Ramos (cell line): Measurements from ENCODE around the gene NOS1AP.

Source experiments
- in situ Hi-C: fragments of 300-500 bp; cut with MboI; formaldehyde crosslinking; loops from one replicate; pipeline ENCODE4 v1.14.3; 2022; ENCODE audit warnings: low sequenced_read_pairs; ENCODE audit not compliant: unreplicated experiment

The NOS1AP gene

DNA sequence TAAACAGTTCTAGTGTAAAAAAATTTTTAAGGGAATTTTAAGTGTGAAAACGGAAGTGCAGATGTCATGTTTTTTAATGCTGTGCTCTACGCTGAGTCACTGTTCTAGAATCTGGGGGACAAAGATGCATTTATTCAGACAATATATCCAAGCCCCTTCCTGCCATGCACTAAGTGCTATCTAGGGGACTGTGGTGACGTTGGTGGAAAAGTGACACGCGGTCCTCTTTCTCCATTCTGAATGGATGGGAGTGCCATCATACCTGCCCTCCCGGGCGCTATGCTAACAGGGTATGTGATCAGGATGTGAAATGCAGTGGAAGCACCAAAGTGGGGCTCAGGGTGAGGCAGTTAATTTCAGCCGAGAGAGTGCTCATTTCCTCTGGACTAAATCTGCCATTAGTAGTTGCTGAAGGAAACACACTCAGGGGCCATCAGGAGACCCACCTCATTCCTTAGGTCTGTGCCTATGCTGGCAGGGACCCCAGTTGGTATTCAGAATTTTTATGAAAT is 318.6 kb downstream of the NOS1AP start:
- in situ Hi-C loops, result no loop called here

DNA sequence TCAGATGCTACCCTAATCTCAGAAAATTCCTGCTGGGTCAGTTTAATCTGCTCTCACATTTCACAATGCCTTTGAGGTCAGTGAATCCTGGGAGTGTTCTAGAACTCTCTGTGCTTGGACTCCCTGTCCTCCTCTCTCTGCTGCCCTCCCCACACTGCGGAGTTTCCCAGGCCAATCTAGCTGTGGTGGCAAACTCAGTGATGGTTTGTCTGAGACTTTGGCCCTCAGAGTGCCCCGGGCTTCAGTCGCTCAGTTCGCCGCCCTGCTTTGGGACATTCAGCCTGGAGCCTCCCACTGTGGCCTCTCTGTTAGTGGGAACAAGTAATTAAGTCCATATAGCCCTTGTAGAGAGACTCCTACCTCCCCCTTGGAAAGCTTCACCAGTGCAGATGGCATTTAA is 319.1 kb downstream of the NOS1AP start:
- in situ Hi-C loops, result no loop called here

DNA sequence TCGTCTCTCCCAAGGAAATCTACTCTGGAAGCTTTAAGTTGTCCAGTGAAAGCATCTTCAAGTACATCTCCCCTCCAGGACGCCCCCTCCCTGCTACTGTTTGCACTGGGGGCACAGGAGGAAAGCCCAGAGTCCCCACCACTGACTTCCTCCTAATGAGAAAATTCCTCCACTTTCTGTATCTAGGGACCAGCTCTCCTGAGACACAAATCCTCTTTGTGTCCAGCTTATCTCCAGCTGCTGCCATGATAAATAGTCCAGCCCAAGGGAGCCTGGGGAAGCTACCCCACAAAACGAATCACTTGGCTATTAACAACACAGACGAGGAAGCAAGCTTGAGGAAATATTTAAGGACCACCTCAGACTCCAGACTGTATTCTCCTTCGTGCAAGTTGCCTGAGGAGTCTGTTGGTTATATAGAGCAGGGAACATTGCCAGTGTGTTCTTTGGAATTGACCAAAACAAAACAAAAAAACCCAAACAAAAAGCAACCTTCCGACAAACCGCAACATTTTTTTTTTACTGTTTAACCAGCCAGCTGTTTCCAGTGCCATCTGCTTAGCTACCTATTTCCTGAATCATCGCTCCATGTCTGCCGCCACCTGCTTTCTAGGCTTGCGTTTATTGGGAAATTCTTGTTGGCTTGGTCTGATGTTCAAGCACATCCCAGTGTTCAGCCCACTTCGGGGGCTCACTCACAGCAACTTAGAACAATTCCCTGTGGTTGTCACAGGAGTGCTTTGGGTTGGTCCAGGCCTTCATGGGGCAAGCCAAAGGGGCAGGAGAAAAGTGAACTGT is 319.7 kb downstream of the NOS1AP start:
- in situ Hi-C loops, result no loop called here

DNA sequence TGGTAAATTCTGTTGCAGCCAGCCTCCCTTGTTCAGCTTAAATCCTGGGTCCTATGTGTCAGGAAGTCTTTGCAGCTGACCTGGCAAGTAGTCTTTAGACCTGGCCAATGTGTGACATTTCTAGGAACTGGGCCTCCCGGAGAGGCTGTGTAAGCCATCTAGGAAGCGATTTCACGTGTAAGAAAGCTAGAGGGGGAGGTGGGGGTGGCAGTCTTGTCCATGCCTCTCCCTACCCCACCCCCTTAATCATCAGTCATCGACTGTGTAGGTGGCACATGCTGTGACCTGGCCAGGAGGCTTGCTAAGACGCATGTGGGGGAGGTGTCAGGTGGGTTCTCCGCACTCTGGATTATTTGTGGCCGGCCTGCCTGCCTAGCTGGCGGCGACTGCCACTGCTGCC is 320.5 kb downstream of the NOS1AP start:
- in situ Hi-C loops, result no loop called here

DNA sequence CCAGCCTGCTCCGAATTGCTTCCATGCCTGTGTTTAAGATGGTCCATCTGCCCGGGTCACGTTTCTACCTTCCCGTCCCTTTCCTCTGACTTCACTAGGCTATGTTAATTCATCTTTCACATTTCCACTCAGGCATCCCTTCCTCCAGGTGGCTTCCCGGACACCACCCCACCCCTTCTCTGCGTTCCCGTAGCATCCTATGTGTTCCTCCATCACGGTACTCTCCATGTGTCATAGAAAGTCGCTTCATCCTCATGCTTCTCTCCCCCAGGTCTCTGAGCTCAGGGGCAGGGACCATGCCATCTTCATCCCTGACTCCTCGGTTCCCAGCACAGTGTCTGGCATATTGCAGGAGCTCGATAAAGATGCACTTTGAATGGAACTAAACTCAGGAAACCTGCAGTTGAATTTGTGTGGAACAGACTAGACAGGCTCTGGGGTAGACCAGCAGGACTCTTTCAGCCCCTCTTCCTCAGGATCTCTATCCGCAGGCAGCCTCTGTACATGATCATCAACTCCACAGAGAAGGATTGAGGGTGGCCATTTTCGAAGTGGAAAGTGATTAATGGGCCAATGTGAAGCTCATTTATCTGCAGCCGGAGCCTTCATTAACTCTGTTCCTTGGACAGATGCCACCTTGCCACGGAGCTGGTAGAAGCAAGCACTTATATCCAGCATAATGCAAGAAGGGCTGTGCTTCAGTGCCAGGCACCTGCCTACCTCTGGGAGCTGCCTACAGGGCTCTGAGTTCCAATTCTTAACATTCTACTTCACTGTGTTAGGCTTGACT is 321.1 kb downstream of the NOS1AP start:
- in situ Hi-C loops, result no loop called here

DNA sequence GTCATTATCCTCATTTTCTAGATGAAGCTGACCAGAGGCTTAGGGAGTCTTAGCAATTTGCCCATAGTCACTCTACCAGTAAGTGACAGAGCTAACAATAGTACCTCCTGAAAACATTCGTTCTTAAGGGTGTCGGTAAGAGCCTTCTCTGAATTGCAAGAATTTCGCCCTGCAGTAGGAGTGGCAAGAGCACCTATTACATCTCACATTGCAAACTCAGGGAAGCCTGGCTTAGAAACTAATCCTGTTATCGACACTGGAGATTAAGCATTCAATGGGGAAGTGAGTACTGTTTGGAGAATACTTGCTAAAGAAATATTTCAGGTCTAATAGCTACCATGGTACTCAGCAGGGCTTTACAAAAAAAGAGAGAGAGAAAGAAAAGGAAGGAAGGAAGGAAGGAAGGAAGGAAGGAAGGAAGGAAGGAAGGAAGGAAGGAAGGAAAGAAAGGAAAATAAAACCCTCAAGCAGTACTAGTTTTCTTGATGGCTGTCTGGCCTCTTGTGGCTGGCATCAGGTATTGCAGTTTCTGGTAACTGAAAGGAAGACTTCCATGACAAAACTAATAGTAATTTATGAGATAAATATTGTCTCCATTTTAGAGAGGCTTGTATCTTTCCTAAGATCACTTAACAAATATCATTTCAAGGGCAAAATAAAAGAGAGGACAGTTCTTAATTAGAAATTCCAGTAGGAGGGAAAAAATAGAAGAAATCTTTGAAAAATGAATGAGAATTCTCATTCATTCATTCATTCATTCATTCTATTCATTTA is 322.5 kb downstream of the NOS1AP start:
- in situ Hi-C loops, result no loop called here

DNA sequence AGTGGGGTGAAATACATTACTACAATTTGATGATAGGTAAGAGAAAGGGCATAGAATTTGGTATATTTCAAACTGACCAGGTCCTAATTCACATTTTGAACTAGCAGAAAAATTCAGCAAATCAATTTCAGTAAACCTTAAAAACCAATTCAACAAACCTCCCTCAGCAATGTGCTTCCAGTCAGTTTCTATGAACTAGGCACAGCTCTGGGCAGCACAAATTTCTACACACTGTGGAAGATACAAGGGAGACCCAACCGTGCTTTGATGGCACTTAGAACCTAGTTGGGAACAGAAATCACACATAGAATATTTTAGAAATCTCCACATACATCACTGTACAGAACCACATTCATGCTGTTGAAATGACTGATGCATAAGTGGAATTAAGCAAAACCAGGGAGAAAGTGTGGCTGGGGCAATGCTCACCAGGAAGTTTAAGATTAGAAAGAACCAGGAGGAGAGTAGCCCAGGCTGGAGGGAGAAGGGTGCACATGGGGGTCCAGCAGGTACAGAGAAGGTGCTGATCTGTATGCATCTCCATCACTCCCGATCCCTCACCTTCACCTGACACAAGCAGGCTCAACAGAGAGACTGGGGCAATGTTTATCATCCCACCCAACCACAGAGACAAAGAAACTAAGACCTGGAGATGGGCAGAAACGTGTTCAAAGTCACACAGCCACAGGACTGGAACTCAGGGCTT is 326.9 kb downstream of the NOS1AP start:
- in situ Hi-C loops, result no loop called here

DNA sequence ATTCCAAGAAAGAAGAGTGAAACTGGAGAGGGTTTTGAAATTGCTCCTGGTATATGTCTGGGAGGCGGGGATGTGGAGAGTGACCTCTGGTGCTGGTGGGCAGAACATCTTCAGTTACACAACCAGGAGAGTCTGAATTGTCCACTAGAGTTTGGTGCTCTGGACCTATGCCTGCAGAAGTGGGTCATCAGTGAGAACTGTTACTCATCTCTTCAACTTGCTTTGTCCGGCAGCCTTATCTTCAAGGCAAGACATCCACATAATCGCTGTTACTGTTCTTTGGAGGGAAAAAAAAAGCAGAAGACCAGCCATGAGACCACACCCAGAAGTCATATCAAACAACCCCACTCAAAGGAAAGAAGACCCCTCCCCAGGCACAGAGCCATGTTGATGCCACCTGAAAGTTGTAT is 327.6 kb downstream of the NOS1AP start:
- in situ Hi-C loops, result no loop called here

DNA sequence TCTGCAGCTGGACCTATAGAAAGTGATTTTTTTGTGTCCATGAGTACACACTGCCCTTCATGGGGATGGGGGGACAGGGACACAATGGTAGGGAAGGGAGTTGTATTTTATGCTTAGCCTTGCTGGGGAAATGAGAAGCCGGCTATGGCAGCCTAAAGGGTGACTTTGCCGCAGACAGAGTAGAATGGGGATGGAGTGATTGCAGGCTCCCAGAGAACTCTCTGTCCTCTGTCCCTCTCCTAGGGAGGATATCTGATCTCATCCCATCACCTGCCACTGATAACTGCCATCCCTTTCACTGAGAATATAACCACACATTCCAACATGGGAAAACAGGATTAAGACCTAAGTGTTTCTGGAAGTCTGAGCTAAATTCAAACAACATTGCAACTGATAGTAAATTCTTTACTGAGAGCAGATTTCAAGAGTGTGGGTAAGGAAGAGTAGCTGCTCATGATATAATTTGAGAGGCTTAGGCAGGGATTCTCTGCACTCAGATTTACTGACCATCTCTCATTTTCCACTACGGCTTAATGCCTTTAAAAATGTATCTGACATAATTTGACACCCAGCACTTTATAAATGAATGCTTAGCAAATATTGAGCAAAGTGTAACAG is 328.6 kb downstream of the NOS1AP start:
- in situ Hi-C loops, result no loop called here

DNA sequence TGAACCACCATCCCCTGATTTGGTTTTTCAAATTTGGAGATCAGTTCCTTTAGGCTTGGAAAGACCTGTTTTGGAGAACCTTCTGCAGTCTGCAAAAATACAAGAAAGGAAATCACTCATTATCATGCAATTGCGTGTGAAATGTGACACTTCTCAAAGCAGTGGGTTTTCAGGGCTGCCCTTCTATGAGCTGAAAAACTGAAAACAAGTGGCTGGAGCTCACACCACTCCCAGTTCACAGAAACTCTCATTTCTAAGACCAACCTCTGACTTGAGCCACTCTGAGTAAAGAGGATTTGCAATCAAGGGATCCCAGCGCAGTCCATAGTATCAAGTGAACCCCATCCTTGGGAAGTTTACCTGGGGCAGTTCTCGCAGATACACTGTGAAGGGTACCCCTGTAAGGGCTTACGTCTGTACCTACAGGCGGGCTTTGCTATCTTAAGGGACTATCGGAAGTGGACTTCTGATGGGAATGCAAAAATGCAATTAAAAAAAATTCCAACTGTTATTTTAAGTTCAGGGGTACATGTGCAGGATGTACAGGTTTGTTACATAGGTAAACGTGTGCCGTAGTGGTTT is 329.6 kb downstream of the NOS1AP start:
- in situ Hi-C loops, result no loop called here

DNA sequence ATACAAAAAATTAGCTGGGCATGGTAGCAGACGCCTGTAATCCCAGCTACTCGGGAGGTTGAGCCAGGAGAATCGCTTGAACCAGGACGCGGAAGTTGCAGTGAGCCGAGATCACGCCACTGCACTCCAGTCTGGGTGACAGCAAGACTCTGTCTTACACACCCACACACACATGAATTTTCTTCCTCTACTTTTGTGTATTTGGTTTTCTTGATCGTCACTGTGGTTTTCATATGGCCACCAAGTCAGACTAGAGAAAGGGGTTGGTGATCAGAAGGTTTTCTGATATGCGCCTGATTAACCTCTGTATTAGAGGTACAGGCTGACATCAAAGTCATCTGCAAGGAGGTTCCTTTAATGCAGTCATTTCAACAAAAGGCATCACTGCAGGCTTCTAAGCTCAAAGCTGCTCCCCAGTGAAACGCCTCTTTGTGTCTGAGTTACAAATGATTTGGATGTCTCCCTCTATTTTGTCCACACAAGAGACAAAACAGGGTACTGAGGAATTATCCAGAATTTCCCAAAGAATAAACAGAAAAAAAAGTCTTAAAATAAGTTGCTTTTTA is 331.4 kb downstream of the NOS1AP start:
- in situ Hi-C loops, result no loop called here

DNA sequence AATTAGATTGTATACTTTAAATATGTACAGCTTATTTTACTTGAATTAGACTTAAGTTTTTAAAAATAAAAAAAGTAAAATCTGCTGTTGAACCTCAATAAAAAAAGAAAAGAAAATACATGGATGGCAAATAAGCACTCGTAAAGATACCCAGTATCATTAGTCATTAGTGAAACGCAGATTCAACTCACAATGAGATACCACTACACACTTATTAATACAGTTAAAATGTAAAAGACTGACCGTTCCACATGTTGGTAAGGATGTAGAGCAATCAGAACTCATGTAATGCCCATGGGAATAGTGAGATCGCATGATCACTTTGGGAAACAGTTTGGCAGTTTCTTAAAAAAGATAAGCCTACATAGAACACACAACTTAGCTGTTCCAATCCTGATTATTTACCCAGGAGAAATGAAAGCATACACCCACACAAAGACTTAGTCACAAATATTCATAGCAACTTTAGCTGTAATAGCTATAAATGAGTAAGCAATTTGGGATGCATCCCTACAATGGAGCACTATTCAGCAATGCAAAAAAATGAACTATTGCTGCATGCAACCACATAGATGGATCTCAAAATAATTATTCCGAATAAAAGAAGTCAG is 335.2 kb downstream of the NOS1AP start:
- in situ Hi-C loops, result no loop called here

DNA sequence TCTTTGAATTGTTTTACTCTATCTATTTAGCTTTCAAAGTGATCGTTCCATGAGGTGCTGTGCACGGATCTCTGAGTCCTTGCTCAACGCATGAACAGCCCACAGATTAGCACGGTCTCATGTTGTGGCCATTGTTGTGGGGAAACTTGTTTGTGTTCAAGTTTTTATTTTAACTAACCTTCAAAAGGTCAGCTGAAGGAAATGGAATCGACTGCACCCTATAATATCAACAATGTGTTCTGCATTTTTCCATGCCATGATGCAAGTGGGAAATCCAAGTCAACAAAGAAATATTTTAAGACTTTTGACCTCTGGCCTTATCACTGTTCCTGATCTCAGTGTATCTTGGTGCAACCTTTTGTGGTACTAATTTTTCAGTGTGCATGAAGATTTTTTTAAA is 336.3 kb downstream of the NOS1AP start:
- in situ Hi-C loops, result no loop called here

DNA sequence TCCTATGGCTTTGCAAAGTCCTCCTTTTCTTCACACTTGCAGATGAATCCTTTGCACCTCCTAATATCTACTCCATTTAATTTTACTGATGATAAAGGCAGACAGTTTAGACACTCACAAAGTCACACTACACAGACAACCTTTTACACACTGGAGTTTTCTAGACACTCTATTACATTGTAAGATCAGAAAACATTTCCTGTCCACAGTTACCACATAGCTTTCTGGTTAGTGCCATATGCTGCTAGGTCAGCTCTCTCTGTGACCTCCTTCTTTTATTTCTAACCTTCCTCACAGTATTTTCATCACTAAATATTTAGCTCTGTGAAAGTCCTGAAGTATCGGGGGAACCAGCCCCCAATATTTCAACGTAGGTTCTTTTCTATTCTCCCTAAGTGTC is 337.3 kb downstream of the NOS1AP start:
- in situ Hi-C loops, result no loop called here

DNA sequence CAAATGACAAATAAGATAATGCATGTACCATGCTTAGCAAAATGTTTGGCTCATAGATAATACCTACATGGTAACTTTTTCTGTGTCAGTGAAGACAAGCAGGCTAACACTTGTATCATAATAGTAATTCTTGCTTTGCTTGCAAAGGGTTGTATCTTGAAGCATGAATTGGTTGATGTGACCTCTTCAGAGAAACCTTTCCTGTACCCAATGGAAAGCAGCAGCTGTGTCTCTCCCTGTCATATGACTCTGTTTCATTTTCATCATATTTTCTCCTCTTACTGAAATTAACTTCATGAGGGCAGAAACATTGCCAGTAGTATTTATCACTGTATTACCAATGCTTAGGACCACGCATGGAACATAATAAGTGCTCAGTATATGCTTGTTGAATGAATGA is 338.0 kb downstream of the NOS1AP start:
- in situ Hi-C loops, result no loop called here

DNA sequence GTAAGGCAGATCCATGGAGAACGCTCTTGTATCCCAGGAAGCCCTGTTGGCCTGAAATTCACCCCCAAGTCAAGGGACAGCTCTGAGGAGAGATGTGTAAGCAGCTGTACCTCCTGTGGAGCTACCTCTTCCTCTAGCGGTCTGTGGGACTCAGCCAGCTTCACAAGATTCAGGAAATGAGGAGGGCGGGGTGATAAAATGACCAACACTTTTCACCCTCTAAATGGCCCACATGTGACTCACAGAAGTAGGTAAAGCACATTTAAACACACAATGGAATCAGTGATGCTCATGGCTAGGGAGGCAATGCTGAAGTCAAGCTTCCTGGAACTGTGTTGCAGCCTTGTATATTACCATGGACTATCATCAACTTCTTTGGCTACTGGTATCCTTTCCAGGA is 342.5 kb downstream of the NOS1AP start, which contains the start of gene SH2D1B:
Gene SH2D1B (minus strand): TSS at position 135 of the 400 bp plus-strand sequence. CDS start 120 bp downstream, at position 15.
- in situ Hi-C loops, result no loop called here

DNA sequence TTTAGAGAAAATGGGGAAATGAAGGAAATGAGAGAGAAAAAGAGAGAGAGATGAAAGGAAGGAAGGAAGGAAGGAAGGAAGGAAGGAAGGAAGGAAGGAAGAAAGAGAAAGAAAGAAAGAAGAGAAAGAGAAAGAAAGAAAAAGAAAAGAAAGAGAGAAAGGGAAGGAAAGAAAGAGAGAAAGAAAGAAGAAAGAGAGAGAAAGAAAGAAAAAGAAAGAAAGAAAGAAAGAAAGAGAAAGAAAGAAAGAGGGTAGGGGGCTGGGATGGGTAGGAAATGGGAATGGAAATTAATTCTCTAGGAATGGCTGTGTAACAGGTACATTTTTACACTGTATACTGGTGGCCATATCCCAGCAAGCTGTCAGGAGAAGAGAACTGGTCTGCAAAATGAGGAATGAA is 346.7 kb downstream of the NOS1AP start:
- in situ Hi-C loops, result no loop called here

DNA sequence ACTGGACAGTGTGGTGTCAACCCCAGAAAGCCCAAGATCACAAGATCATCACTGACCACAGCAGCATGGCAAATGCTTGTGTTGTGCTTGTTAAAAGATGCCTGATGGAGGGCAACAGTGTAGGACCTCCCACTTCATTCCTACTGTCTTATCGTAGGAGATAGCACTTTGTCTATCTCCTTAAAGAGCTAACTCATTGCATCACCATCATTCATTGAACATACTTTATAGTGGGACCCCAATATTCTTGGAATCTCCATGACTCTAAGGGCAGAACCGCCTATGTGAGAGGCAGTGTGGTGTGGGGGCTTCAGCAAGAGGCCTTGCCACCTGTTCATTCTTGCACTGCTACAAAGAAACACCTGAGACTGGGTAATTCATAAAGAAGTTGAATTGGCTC is 347.4 kb downstream of the NOS1AP start:
- in situ Hi-C loops, result no loop called here
